ENCODE measurements around the gene DENND1A.
"Not testable (repeated sequence)": the region's sequence is repeated elsewhere in the genome, so short reads cannot be mapped to it uniquely, and the experiment has no call there.

Gene DENND1A

DNA sequence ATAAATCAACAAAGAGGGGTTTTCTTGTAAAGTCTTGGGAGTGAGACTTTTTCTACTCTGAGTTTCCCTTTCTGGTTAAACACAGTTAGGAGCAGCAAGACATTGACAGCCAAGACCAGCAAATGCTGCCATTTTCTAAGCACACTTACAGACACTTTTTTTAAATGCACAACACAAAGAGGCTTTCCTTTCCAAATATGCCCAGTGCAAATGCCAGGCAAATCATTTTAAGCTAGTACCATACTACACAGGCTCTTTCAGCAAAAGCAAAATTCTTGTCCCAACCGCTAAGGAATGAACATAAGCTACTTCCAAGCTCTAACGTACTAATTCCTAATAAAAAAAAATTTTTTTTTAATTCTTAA lies 68.2 kb downstream of the DENND1A start:
- no peak for DNase-seq (ENCODE audit: low read depth)

DNA sequence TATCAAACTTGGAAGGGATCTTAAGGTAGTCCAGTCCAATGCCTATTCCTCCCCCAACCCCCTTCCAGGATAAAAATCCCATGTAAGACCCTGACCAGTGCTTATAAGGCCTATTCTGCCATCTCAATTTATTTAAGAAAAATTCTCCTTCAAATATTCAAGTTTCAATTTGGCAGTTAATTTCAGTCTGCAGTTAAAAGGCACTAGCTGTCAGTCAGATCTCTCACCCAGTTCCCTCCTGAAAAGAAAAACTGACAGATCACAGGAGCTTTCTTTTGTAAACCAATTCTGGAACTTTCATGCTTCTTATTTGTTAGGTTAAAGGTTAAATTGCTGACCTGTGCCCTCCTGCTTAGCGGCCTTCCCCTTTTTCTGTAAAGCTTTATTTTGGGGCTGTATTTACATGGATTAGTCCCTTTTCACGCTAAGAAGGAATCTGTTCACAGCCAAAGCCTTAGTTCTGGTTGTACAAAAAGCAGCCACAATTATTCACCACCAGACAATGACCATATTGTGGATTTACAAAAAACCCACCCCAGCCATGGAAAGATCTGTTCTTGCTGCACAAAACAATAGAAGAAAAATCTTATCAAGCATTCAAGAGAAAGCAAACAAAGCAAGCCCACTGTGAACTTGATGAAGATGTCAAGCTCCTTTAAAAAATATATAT lies 68.7 kb downstream of the DENND1A start:
- no peak for DNase-seq (ENCODE audit: low read depth)

DNA sequence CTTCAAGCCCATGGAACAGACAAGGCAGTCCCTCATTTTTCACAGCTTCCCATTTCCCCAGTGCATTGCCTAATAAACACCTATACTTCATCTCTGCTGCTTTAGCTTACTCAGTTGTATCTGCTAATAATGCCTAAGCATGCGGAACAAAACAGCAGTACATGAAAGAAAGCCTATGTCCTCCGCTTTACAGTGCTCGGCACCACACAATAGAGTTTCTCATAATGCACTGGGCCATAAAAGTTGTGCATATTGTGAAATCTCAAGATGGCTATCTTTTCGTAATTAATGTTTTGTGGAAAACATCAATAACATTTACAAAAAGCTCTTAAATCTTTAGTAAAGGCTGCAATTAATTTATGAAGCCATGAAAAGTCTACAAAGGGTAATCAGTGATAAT lies 69.3 kb downstream of the DENND1A start:
- no peak for DNase-seq (ENCODE audit: low read depth)

DNA sequence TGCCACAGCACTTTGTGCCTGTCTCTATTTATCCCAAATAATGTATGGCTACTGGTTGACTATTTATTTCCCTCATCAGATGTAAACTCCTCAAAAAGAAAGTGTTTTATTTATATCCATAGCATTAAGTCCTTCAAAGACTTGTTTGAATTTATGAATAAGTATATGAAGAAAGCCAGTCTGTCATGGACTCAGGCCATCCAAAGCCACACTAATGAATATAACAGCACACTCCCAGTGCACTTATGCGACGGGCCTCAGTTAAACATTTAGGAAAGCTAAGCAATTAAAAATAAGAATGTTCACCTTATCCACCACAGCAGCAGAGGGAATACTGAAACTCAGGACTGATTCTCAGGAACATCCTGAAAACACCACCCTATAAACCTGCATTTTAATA lies 77.5 kb downstream of the DENND1A start:
- DNase-seq (ENCODE audit: low read depth), result no peak

DNA sequence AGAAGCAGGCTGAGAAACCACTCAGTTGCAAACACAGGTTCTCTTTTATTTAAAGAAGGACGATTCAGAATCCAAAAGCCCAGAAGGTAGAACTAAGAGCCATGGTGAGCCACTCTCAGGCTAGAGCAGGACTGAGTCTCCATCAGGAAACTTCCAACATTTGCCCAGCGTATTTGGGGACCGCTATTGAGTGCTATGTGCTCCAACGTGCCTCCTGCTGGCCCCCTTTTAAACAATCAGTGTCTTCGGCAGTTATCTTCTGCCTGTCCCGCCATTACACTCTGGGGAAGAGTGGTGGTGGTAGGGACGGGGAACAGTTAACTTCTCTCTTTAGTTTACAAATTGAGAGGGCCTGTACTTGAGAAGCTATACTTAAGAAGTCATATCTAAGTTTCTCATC lies 78.1 kb downstream of the DENND1A start:
- DNase-seq (ENCODE audit: low read depth), result no peak

DNA sequence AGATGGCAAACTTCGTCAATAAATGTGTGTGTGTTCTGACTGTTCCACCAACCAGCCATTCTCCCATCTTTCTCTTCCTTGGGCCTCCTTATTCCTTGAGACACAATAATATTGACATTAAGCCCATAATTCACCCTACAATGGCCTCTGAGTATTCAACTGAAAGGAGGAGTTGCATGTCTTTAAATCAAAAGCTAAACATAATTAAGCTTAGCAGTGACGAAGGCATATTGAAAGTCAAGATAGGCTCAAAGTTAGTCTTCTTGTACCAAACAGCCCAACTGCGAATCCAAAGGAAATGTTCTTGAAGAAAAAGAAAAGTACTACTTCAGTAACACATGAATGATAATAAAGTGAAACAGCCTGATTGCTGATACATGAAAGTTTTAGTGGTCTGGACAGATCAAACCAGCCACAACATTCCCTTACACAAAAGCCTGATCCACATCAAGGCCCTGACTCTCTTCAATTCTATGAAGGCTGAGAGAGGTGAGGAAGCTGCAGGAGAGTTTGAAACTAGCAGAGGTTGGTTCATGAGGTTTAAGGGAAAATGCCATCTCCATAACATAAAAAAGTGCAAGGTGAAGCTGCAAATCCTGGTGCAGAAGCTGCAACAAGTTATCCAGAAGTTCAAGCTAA lies 81.4 kb downstream of the DENND1A start:
- no peak for DNase-seq (ENCODE audit: low read depth)

DNA sequence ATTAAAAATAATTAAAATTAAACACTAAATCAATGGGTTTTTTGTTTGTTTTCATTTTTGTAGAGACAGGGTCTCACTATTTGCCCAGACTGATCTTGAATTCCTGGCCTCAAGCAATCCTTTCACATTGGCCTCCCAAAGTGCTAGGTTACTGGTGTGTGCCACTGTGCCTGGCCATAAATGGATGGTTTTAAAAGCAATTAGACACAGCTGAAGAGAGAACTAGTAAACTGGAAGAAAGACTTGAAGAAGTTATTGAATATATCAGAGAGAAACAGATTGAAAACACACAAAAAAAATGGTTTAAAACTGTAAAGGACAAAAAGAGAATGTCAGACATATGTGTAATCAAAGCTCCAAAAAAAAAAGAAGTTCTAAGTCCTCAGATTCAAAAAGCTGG lies 83.0 kb downstream of the DENND1A start:
- DNase-seq (ENCODE audit: low read depth), result no peak

DNA sequence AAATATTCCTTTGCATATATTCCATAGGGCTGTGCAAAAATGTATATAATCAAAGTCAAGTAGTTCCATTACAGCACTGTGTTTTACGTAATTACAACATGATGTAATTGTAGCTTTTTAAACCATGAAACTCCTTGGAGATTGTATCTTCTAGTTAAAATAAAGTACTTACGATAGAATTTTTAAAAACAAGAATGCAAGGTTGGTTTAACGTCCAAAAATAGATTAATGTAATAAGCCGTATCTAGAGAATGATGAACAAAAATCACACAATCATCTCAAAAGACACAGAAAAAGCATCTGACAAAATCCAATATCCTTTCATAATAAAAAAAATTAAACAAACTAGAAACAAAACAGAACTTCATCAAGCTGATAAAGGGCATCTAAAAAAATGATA lies 86.2 kb downstream of the DENND1A start:
- no peak for DNase-seq (ENCODE audit: low read depth)

DNA sequence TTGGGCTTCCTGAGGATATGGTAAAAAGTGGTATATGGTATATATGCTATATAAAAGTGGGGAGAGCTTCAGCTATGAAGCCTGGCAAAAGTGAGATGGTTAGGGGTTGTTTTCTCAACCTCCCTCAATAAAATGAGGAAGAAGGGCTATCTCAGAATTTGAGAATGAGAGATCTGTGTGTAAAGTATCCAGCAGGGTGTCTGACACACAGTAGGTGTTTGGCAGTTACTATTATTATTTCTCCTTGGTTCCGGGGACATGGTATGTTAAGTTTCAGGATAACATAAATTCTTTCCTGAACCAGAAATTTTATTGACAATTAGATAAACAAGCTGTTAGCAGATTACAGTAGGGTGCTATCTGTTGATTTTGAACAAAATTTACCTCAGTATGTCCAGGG lies 94.1 kb downstream of the DENND1A start:
- DNase-seq (ENCODE audit: low read depth), result no peak

DNA sequence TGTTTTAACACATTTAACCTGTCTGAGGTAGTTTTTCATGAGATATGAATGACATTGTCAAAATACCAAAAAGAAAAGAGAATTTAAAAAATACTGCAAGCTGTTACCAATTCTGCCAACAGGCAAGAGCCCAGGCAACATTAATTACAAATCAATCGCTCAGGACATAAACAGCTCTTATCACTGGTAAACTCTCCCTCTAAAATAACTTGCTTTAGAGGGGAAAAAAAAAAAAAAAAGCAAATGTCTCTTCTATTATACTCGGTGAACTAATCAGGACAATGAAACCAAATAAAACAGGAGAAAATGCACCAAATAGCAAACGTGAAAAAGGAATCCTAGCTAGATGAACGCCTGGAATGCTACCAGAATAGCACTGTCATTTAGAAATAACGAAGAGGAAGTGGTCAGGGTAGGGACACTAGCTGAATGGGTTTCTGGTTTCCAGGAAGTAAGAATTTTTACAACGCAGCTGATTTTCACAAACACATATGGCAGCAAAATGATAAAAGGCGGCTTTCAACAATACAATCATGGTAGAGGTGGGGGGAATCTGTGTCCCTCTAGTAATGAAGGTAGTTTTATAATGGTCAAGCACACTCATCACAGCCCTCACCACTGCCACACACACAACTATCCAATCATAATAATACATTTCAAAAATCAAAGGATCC lies 94.9 kb downstream of the DENND1A start:
- no peak for DNase-seq (ENCODE audit: low read depth)

DNA sequence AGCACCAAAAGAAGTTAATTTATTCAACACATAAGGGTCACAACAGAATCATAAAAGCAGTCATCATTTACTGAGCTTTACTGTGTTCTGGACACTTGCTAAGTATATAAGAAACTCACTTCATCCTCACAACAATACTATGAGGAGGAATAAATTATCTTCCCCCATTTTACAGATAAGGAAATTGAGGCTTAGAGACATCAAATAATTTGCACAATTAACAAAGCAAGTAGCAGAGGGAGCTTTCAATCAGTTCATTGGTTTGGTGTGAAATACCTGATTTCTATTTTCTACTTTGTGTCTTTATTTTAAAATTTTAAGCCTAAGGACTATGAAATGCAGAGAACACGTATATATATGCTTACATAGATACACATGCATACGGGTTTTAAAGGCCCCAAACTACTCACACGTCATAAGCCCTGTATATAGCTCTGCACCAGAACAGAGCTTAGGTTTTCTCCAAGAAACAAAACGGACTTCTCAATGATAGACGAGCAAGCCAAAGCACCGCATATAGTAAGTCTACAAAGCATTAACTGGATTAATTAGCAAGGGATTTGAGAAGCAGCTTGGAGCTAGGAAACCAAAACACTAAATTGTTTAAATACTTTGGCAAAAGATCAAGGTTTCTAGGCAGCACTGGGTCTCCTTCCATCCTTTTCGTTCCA lies 95.6 kb downstream of the DENND1A start:
- DNase-seq (ENCODE audit: low read depth), result no peak

DNA sequence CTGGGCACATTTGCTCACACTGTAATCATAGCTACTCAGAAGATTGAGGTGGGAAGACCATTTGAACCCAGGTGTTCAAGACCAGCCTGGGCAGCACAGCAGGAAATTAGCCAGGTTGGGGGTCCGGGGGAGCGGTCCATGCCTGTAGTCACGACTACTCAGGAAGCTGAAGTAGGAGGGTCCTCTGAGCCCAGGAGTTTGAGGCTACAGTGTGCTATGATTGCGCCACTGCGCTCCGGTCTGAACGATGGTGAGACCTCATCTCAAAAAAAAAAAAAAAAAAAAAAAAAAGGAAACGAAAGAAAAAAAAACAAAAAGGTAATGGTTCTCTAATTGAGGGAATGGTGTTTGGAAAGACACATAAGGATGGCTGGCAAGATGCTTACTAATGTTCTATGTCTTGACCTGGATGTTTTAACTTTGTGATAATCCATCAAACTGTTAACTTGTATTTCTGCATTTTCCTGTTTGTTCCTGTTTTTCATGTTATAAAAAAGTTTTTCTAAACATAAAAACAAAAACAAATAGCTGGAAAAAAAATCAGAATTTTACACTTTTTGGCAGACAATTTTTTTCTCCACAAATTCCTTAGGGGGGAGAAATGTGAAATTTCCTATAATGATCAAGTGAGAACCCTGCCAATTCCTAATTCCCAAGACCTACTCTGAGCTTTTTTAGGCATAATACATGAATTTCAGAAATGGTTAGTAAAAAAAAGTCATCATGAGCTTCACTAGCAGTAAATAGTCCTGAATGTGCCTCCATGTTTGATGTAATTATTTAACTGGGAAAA lies 96.9 kb downstream of the DENND1A start:
- DNase-seq (ENCODE audit: low read depth), result no peak

DNA sequence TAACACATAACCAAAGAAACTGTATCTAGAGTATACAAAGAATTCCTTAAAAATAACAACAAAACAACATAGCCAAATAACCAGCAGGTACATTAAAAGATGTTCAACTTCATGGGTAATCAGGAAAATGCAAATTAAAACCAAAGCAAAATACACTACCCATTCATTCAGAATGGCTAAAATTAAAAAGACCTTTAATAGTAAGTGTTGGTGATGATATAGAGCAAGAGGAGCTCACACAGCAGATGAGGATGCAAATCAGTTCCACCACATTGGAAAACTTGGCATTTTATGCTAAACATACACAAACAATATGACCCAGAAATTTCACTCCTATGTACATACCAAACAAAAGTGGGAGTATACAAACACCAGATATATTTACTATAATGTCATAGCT lies 97.8 kb downstream of the DENND1A start:
- DNase-seq (ENCODE audit: low read depth), result no peak

DNA sequence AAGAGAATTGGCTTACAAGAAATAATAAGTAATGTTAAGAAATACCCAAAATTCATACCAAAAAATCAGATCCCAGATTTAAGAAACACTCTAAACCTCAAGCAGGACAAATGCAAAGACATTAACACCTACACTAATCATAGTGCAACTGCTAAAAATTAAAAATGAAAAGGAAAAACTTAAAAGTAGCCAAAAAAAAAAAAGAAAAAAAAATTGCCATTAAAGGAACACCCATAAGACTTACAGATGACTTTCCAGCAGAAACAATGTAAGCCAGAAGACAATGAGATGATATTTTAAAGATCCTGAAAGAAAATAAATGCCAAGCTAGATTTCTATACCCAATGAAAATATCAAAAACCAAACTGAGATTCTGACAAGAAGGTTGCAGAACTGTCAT lies 101.5 kb downstream of the DENND1A start:
- DNase-seq (ENCODE audit: low read depth), result no peak

DNA sequence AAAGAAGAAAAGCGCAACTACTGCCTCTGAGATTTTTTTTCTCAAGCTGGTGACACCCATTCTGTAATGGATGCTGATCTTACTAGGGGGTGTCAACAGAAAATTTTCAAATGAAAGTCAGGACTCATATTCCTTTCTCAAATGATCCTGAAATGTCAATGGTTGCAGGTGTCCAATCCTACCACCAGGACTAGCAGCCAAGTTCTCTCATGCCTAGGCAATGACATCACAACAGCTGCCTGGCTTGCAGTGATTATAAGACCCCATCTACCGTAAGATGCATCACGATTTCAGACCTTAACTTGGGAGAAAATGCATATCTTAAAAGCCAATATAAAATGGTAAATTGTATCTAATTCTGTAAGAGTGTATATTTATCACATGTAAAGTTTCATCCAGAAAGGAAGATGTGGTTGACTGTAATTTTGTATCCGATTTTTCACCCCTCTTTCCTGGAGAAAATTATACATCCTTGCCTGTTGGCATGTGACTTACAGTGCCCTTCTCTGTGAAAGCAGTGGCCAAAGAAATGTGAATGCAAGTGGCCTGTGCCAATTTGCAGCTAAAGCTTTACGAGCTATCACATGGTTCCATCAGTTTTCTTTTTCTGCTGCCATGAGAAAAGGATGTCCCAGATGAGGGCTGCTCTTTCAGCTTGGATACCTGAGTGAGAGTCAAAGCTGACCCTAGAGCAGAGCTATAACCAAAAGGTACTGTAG lies 104.4 kb downstream of the DENND1A start:
- DNase-seq (ENCODE audit: low read depth), result no peak

DNA sequence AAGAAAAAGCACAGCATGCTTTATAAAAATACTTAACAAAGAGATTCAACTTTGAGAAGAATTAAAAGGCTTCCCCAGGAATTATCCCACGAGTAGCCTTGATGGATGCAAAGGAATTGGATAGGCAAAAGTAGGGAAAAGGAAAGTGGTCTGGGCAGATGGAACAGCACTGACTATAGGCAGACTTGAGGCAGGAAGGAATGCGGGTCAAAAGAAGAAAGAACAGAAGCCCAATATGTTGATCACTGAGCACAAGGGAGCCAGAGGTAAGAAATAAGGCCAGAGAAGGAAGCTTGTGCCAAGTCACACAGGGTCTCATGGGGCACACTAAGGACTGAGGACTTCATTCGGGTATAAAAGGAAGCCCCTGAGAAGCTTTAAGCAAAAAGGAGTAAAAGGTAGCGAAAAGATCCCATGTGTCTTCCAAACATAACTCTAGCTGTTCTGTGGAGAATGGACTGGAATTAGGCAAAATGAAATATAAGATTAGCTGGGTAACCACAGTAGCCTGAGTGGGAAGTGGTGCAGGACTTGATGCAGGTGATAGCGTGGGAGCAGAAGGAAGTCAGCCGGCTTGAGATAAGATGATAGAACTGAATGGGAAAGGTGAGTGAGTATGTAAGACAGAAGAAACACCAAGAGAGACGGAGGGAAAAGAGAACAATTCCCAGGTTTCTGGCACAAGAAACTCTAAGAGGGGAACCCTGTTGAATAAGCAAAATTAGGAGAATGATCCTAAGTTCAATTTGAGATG lies 106.6 kb downstream of the DENND1A start:
- DNase-seq (ENCODE audit: low read depth), result no peak

DNA sequence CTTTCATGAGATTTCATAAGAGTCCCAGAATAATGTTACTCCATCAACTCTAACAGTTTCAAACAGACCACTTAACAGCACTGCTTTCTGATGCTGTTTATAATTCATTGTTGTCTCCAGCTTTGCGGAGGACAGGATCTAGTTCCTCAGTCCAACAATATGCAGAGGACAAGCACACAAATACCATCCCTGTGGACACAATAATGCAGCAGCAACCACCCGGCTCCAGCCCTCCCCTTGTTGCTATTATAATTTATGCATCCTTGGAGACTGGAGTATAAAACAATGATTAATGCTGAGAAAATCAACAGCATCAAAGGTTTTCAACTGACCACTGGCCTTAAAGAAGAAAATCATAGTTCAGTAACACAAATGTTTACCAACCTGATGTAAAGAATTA lies 108.3 kb downstream of the DENND1A start:
- DNase-seq (ENCODE audit: low read depth), result no peak

DNA sequence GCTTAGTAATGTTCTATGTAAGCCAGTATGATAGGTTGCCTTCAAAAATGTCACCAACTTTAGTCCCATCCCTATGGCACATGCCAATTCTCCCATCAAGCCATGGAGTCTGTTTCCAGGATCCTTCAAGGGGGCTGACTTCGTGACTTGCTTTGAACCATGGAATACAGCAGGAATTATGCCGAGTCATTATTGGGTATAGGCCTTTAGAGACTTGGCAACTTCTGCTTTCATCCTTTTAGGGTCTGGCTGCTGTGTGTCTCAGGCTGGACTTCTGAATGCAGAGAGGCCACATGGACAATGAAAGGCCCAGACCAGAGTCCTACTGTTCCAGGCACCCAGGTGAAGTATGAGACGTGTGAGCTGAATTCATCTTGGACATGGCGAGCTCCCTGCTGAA lies 109.8 kb downstream of the DENND1A start:
- no peak for DNase-seq (ENCODE audit: low read depth)

DNA sequence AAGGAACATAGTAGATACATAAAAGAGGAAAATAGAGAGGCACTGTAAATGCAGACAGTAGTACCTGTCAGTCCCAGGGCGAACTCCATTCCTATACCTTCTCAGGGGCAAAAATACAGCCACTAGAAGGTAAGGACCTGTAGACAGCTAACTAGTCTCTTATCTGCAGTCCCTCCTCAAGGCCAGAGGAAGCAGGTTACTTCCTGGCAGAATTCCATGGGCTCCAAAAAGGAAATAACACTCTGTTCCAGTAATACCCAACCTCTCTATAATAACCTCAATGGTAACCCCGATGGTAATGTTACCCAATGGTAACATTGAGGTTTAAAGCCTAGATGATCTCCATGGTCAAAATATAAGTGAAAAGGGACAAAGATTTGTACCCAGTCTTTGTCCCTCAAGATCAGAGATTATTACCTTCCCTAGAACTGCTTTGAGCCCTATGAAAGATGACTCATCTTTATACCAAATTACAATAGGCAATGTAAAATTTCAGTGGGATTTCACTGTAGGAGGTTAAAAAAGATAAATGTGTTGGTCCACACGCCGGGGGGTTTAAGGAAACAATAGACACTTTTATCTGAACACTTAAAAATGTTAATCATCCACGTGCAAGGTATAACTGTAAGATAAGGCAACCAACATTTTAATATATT lies 113.0 kb downstream of the DENND1A start:
- DNase-seq (ENCODE audit: low read depth), result no peak

DNA sequence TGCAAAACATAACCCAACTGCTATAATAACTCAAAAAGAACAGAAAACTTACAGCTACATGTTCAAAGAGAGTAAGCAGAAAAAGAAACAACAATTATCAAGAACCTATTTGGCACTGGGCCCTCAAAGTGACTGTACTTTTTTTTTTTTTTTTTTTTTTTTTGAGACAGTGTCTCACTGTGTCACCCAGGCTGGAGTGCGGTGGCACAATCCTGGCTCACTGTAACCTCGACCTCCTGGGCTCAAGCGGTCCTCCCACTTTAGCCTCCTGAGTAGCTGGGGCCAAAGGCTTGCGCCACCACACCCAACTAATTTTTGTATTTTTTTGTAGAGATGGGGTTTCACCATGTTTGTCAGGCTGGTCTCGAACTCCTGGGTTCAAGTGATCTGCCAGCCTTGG lies 114.1 kb downstream of the DENND1A start:
- not testable (repeated sequence) for DNase-seq (ENCODE audit: low read depth)

All from fibroblast of the conjunctiva (primary cell).